ENCODE results near the gene SPOCK3.
"Not testable (repeated sequence)": the region's sequence is repeated elsewhere in the genome, so short reads cannot be mapped to it uniquely, and the experiment has no call there.

The SPOCK3 gene

GRCh38 chr4:166913926-166914325 is 320.4 kb downstream of the SPOCK3 start:
- Mint-ChIP-seq H3K4me1 (no peaks in the 10 kb centered on the region), H3K36me3 (no peaks in the 10 kb centered on the region), H3K9me3 (peaks cover 4% of the 10 kb centered on the region), H3K27ac (no peak overlapping the region), H3K4me3 (no peak overlapping the region), H3K27me3 (no peaks in the 10 kb centered on the region)
- ATAC-seq (ENCODE audit: low read depth) (no peak), DNase-seq (ENCODE audit: low spot score in 2 of 2) (no peak)

GRCh38 chr4:166903408-166903807 is 330.9 kb downstream of the SPOCK3 start:
- no peaks in the 10 kb centered on the region for H3K36me3 Mint-ChIP-seq
- H3K27ac Mint-ChIP-seq, result no peak overlapping the region
- ATAC-seq (ENCODE audit: low read depth) (no peak), DNase-seq (ENCODE audit: low spot score in 2 of 2) (no peak)
- H3K4me3 Mint-ChIP-seq, result no peak overlapping the region
- peaks cover 1% of the 10 kb centered on the region for H3K9me3 Mint-ChIP-seq
- no peaks in the 10 kb centered on the region for H3K4me1 Mint-ChIP-seq
- H3K27me3 Mint-ChIP-seq, result no peaks in the 10 kb centered on the region

GRCh38 chr4:166902941-166903340 is 331.4 kb downstream of the SPOCK3 start:
- Mint-ChIP-seq H3K9me3 (peaks cover 1% of the 10 kb centered on the region), H3K27ac (no peak overlapping the region), H3K36me3 (no peaks in the 10 kb centered on the region), H3K27me3 (no peaks in the 10 kb centered on the region), H3K4me1 (no peaks in the 10 kb centered on the region), H3K4me3 (no peak overlapping the region)
- DNase-seq (ENCODE audit: low spot score in 2 of 2) (no peak), ATAC-seq (ENCODE audit: low read depth) (no peak)

GRCh38 chr4:166896254-166896653 is 338.0 kb downstream of the SPOCK3 start:
- Mint-ChIP-seq H3K4me1 (no peaks in the 10 kb centered on the region), H3K27ac (no peak overlapping the region), H3K4me3 (no peak overlapping the region), H3K36me3 (no peaks in the 10 kb centered on the region), H3K27me3 (no peaks in the 10 kb centered on the region), H3K9me3 (peaks cover 2% of the 10 kb centered on the region)
- ATAC-seq (ENCODE audit: low read depth) (no peak), DNase-seq (ENCODE audit: low spot score in 2 of 2) (no peak)

- no peaks in the 10 kb centered on the region for H3K36me3 Mint-ChIP-seq
- peaks cover 2% of the 10 kb centered on the region for H3K9me3 Mint-ChIP-seq
- no peaks in the 10 kb centered on the region for H3K27me3 Mint-ChIP-seq
- H3K27ac Mint-ChIP-seq, result no peak overlapping the region
- no peak for DNase-seq (ENCODE audit: low spot score in 2 of 2)
- ATAC-seq (ENCODE audit: low read depth), result no peak
- no peak overlapping the region for H3K4me3 Mint-ChIP-seq
- H3K4me1 Mint-ChIP-seq, result no peaks in the 10 kb centered on the region
Measured at GRCh38 chr4:166895771-166896170, 338.5 kb downstream of the SPOCK3 start.

GRCh38 chr4:166887457-166887856 is 346.8 kb downstream of the SPOCK3 start:
- Mint-ChIP-seq H3K9me3 (no peaks in the 10 kb centered on the region), H3K27ac (no peak overlapping the region), H3K4me1 (no peaks in the 10 kb centered on the region), H3K36me3 (no peaks in the 10 kb centered on the region), H3K4me3 (no peak overlapping the region), H3K27me3 (no peaks in the 10 kb centered on the region)
- no peak for DNase-seq (ENCODE audit: low spot score in 2 of 2)
- ATAC-seq (ENCODE audit: low read depth), result no peak

GRCh38 chr4:166886718-166887117 is 347.6 kb downstream of the SPOCK3 start:
- no peaks in the 10 kb centered on the region for H3K9me3 Mint-ChIP-seq
- H3K27me3 Mint-ChIP-seq, result no peaks in the 10 kb centered on the region
- H3K27ac Mint-ChIP-seq, result no peak overlapping the region
- DNase-seq (ENCODE audit: low spot score in 2 of 2) (no peak), ATAC-seq (ENCODE audit: low read depth) (no peak)
- H3K4me3 Mint-ChIP-seq, result no peak overlapping the region
- H3K4me1 Mint-ChIP-seq, result no peaks in the 10 kb centered on the region
- no peaks in the 10 kb centered on the region for H3K36me3 Mint-ChIP-seq

- Mint-ChIP-seq H3K4me1 (no peaks in the 10 kb centered on the region), H3K9me3 (peaks cover 2% of the 10 kb centered on the region), H3K27me3 (no peaks in the 10 kb centered on the region), H3K36me3 (no peaks in the 10 kb centered on the region), H3K27ac (no peak overlapping the region), H3K4me3 (no peak overlapping the region)
- DNase-seq (ENCODE audit: low spot score in 2 of 2) (no peak), ATAC-seq (ENCODE audit: low read depth) (no peak)
Measured at GRCh38 chr4:166882221-166882620, 352.1 kb downstream of the SPOCK3 start.

- Mint-ChIP-seq H3K27ac (no peak overlapping the region), H3K9me3 (peaks cover 8% of the 10 kb centered on the region), H3K4me3 (no peak overlapping the region), H3K4me1 (no peaks in the 10 kb centered on the region), H3K36me3 (no peaks in the 10 kb centered on the region), H3K27me3 (no peaks in the 10 kb centered on the region)
- ATAC-seq (ENCODE audit: low read depth) (no peak), DNase-seq (ENCODE audit: low spot score in 2 of 2) (no peak)
Measured at GRCh38 chr4:166875821-166876220, 358.5 kb downstream of the SPOCK3 start.

- no peak overlapping the region for H3K27ac Mint-ChIP-seq
- H3K4me1 Mint-ChIP-seq, result no peaks in the 10 kb centered on the region
- DNase-seq (ENCODE audit: low spot score in 2 of 2), result no peak
- H3K9me3 Mint-ChIP-seq, result peaks cover 4% of the 10 kb centered on the region
- H3K27me3 Mint-ChIP-seq, result no peaks in the 10 kb centered on the region
- no peak for ATAC-seq (ENCODE audit: low read depth)
- H3K36me3 Mint-ChIP-seq, result no peaks in the 10 kb centered on the region
- H3K4me3 Mint-ChIP-seq, result no peak overlapping the region
Measured at GRCh38 chr4:166862032-166862431, 372.3 kb downstream of the SPOCK3 start.

- H3K27me3 Mint-ChIP-seq; H3K4me3 Mint-ChIP-seq; H3K27ac Mint-ChIP-seq; ATAC-seq (ENCODE audit: low read depth); H3K36me3 Mint-ChIP-seq; DNase-seq (ENCODE audit: low spot score in 2 of 2); H3K9me3 Mint-ChIP-seq; H3K4me1 Mint-ChIP-seq: not testable (repeated sequence)
Measured at GRCh38 chr4:166850398-166850797, 383.9 kb downstream of the SPOCK3 start.

- Mint-ChIP-seq H3K27ac (no peak overlapping the region), H3K4me1 (no peaks in the 10 kb centered on the region), H3K27me3 (no peaks in the 10 kb centered on the region), H3K9me3 (no peaks in the 10 kb centered on the region), H3K36me3 (no peaks in the 10 kb centered on the region), H3K4me3 (no peak overlapping the region)
- DNase-seq (ENCODE audit: low spot score in 2 of 2), result no peak
- ATAC-seq (ENCODE audit: low read depth), result no peak
Measured at GRCh38 chr4:166846939-166847338, 387.4 kb downstream of the SPOCK3 start.

GRCh38 chr4:166842795-166843261 is 391.5 kb downstream of the SPOCK3 start:
- no peaks in the 10 kb centered on the region for H3K27me3 Mint-ChIP-seq
- peaks cover 2% of the 10 kb centered on the region for H3K9me3 Mint-ChIP-seq
- no peak overlapping the region for H3K4me3 Mint-ChIP-seq
- no peaks in the 10 kb centered on the region for H3K4me1 Mint-ChIP-seq
- no peaks in the 10 kb centered on the region for H3K36me3 Mint-ChIP-seq
- no peak overlapping the region for H3K27ac Mint-ChIP-seq
- no peak for DNase-seq (ENCODE audit: low spot score in 2 of 2)
- ATAC-seq (ENCODE audit: low read depth), result no peak

- Mint-ChIP-seq H3K27me3 (no peaks in the 10 kb centered on the region), H3K27ac (no peak overlapping the region), H3K4me3 (no peak overlapping the region), H3K4me1 (no peaks in the 10 kb centered on the region), H3K36me3 (no peaks in the 10 kb centered on the region), H3K9me3 (peaks cover 4% of the 10 kb centered on the region)
- ATAC-seq (ENCODE audit: low read depth) (no peak), DNase-seq (ENCODE audit: low spot score in 2 of 2) (no peak)
Measured at GRCh38 chr4:166839615-166840251, 394.6 kb downstream of the SPOCK3 start.

GRCh38 chr4:166838975-166839614 is 395.2 kb downstream of the SPOCK3 start:
- DNase-seq (ENCODE audit: low spot score in 2 of 2) (no peak), ATAC-seq (ENCODE audit: low read depth) (no peak)
- Mint-ChIP-seq H3K9me3 (peaks cover 4% of the 10 kb centered on the region), H3K36me3 (no peaks in the 10 kb centered on the region), H3K27me3 (no peaks in the 10 kb centered on the region), H3K4me3 (no peak overlapping the region), H3K4me1 (no peaks in the 10 kb centered on the region), H3K27ac (no peak overlapping the region)

Data from memory B cell (primary cell).